Osteoblast (primary cell): ENCODE data around the gene CHST11. TPM values are rescaled to one million over a fixed set of nuclear protein-coding genes. Genes with fewer than 3 reads are reported as not detected.
A peak's percentile ranks its signal among the peaks of the same experiment; 100 is the strongest.

Experiments
- DNase-seq: peaks from one replicate; pipeline ENCODE4 v3.0.0; 2011; ENCODE audit warnings: low spot score, mixed read lengths; ENCODE audit not compliant: insufficient read length; ENCODE audit errors: missing footprints
- H2AFZ ChIP-seq: 2 replicates; pipeline ENCODE4 v1.6.0; 2011; ENCODE audit warnings: mild to moderate bottlenecking, low read length
- H3K27ac ChIP-seq: 2 replicates; pipeline ENCODE4 v1.5.1; 2011; ENCODE audit warnings: mild to moderate bottlenecking, low read depth, low read length, moderate library complexity
- H3K27me3 ChIP-seq: 2 replicates; pipeline ENCODE4 v1.6.0; 2012; ENCODE audit warnings: mild to moderate bottlenecking, control low read depth, inconsistent platforms, low read length, moderate library complexity; ENCODE audit not compliant: insufficient read depth
- H3K36me3 ChIP-seq: 2 replicates; pipeline ENCODE4 v1.5.1; 2011; ENCODE audit warnings: mild to moderate bottlenecking, low read length, control low read depth, moderate library complexity; ENCODE audit not compliant: insufficient read depth
- H3K4me1 ChIP-seq: 2 replicates; pipeline ENCODE4 v1.5.1; 2011; ENCODE audit warnings: mild to moderate bottlenecking, low read length, control low read depth, moderate library complexity; ENCODE audit not compliant: insufficient read depth
- H3K4me2 ChIP-seq: 2 replicates; pipeline ENCODE4 v1.6.0; 2011; ENCODE audit warnings: mild to moderate bottlenecking, low read length; ENCODE audit not compliant: insufficient read depth
- H3K4me3 ChIP-seq: fragments of 200-600 bp; sonication (generic); 3 replicates; pipeline ENCODE4 v1.5.1; 2012; ENCODE audit warnings: mild to moderate bottlenecking, low read length, inconsistent platforms; ENCODE audit not compliant: insufficient read depth
- H3K79me2 ChIP-seq: 2 replicates; pipeline ENCODE4 v1.6.0; 2012; ENCODE audit warnings: mild to moderate bottlenecking, low read length, control low read depth, inconsistent platforms; ENCODE audit not compliant: insufficient read depth
- H3K9me3 ChIP-seq: 2 replicates; pipeline ENCODE4 v1.5.1; 2011; ENCODE audit warnings: low read depth, low read length, control low read depth
- H4K20me1 ChIP-seq: 2 replicates; pipeline ENCODE4 v1.6.0; 2012; ENCODE audit warnings: mild to moderate bottlenecking, low read length, control low read depth; ENCODE audit not compliant: insufficient read depth
- total RNA-seq: library from RNA; depleted of rRNA; stranded (reverse); fragments of >200 nt; gene quantifications from 2 replicates; pipeline ENCODE4 v1.2.3, GENCODE V29; 2012
- TF ChIP-seq, protein P1 (sequence below): IDR thresholded peaks from 2 replicates; pipeline ENCODE4 v1.5.1; 2011; ENCODE audit warnings: mild to moderate bottlenecking, low read depth, low read length, moderate library complexity; ENCODE audit errors: extremely low read depth

Gene CHST11
- total RNA-seq, 1 donor, result 24.6 TPM

DNA sequence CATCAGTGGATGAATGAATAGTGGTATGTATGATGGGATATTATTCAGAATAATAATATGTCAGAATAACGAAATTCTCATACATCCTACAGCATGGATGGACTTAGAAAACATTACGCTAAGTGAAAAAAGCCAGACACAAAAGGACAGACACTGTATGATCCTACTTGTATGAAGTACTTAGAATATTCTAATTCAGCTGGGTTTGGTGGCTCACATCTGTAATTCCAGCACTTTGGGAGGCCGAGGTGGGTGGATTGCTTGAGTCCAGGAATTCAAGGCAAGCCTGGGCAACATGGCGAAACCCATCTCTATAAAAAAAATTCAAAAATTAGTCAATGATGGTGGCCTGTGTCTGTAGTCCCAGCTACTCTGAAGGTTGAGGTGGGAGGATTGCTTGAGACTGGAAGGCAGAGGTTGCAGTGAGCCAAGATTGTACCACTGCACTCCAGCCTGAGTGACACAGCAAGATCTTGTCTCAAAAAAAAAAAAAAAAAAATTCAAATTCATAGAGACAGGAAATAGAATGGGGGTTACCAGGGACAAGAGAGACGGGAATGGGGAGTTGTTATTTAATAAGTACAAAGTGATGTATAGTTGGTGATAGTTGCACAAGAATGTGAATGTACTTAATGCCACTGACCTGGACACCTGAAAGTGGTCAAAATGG is 132.3 kb downstream of the CHST11 start:
- no peak for DNase-seq
- TF ChIP-seq, protein P1, sequence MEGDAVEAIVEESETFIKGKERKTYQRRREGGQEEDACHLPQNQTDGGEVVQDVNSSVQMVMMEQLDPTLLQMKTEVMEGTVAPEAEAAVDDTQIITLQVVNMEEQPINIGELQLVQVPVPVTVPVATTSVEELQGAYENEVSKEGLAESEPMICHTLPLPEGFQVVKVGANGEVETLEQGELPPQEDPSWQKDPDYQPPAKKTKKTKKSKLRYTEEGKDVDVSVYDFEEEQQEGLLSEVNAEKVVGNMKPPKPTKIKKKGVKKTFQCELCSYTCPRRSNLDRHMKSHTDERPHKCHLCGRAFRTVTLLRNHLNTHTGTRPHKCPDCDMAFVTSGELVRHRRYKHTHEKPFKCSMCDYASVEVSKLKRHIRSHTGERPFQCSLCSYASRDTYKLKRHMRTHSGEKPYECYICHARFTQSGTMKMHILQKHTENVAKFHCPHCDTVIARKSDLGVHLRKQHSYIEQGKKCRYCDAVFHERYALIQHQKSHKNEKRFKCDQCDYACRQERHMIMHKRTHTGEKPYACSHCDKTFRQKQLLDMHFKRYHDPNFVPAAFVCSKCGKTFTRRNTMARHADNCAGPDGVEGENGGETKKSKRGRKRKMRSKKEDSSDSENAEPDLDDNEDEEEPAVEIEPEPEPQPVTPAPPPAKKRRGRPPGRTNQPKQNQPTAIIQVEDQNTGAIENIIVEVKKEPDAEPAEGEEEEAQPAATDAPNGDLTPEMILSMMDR, result no peak

DNA sequence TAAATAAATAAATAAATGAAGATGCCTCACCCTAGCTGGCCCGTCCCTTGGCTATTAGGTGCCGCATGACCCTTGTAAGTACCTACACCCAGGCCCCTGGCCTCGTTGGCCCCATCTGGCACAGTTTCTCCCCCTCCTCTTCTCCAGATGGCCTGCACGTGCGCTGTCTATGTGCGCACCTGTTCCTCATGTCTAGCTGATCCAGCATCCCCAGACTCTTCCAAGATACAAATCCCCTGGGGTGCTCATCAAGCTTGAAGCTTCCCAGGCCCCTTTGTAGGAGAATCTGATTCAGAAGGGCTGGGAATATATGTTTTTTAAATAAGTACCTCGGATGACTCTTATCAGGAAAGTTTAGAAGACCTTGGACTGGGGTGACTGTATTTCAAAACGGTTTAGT is 133.3 kb downstream of the CHST11 start:
- Histone ChIP-seq H3K4me2 (no peak overlapping the region), H3K27me3 (no peaks in the 10 kb centered on the region), H3K36me3 (no peaks in the 10 kb centered on the region), H3K4me1 (peaks cover 13% of the 10 kb centered on the region), H3K79me2 (peaks cover 36% of the 10 kb centered on the region), H3K27ac (no peak overlapping the region), H3K4me3 (no peak overlapping the region), H3K9me3 (no peaks in the 10 kb centered on the region), H2AFZ (no peak overlapping the region), H4K20me1 (no peaks in the 10 kb centered on the region)
- TF ChIP-seq, protein P1, result no peak
- DNase-seq, result no peak

More for the DNA sequence above, 132.3 kb downstream of the CHST11 start:
- H3K9me3 ChIP-seq, result no peaks in the 10 kb centered on the region
- H3K4me1 ChIP-seq, result peaks cover 13% of the 10 kb centered on the region
- peak overlapping the region; percentile 70 for H3K4me2 ChIP-seq
- H3K36me3 ChIP-seq, result no peaks in the 10 kb centered on the region
- no peaks in the 10 kb centered on the region for H4K20me1 ChIP-seq
- no peak overlapping the region for H3K27ac ChIP-seq
- no peaks in the 10 kb centered on the region for H3K27me3 ChIP-seq
- H3K79me2 ChIP-seq, result peaks cover 45% of the 10 kb centered on the region
- no peak overlapping the region for H3K4me3 ChIP-seq
- no peak overlapping the region for H2AFZ ChIP-seq

GRCh38 chr12:104591257-104591885 is 134.6 kb downstream of the CHST11 start:
- Histone ChIP-seq H3K4me3 (no peak overlapping the region), H2AFZ (no peak overlapping the region), H4K20me1 (no peaks in the 10 kb centered on the region), H3K9me3 (no peaks in the 10 kb centered on the region), H3K4me2 (no peak overlapping the region), H3K4me1 (peaks cover 26% of the 10 kb centered on the region), H3K27ac (no peak overlapping the region), H3K79me2 (peaks cover 23% of the 10 kb centered on the region), H3K36me3 (no peaks in the 10 kb centered on the region), H3K27me3 (no peaks in the 10 kb centered on the region)
- no peak for DNase-seq
- TF ChIP-seq, protein P1, result no peak

- Histone ChIP-seq H3K36me3 (no peaks in the 10 kb centered on the region), H3K27ac (no peak overlapping the region), H4K20me1 (no peaks in the 10 kb centered on the region), H3K79me2 (peaks cover 26% of the 10 kb centered on the region), H2AFZ (no peak overlapping the region), H3K4me3 (no peak overlapping the region), H3K4me1 (peaks cover 27% of the 10 kb centered on the region), H3K27me3 (no peaks in the 10 kb centered on the region), H3K4me2 (no peak overlapping the region), H3K9me3 (no peaks in the 10 kb centered on the region)
- TF ChIP-seq, protein P1, result no peak
- DNase-seq, result no peak
Observed at GRCh38 chr12:104593482-104593881, 136.7 kb downstream of the CHST11 start.
